Astrocyte of the hippocampus (primary cell): ENCODE measurements around the gene ARHGEF40.

ENCODE experiments used
- DNase-seq: peaks from one replicate; pipeline ENCODE4 v3.0.0; 2011; ENCODE audit warnings: low read depth, low spot score

ARHGEF40 gene

GRCh38 chr14:21059842-21060613 is 10.1 kb upstream of the ARHGEF40 start:
- DNase-seq = no peak

- DNase-seq = no peak
These were observed 9.3 kb upstream of the ARHGEF40 start for GRCh38 chr14:21060614-21061346.

- no peak for DNase-seq
These were observed 8.8 kb upstream of the ARHGEF40 start for GRCh38 chr14:21061347-21061668.

- DNase-seq = peak; percentile 92
These were observed 6.6 kb upstream of the ARHGEF40 start for GRCh38 chr14:21063479-21063878.

- DNase-seq = no peak
These were observed 3.1 kb upstream of the ARHGEF40 start for GRCh38 chr14:21066882-21067502.

- DNase-seq = peak; percentile 78
These were observed 1.4 kb upstream of the ARHGEF40 start for GRCh38 chr14:21068521-21069387.

GRCh38 chr14:21069388-21070082 is 569 bp upstream of the ARHGEF40 start:
- DNase-seq = peak; percentile 70

GRCh38 chr14:21070610-21071224 is 613 bp downstream of the ARHGEF40 start:
- DNase-seq = no peak

- DNase-seq = peak; percentile 96
These were observed 1.3 kb downstream of the ARHGEF40 start for GRCh38 chr14:21071225-21072030.

- peak; percentile 46 for DNase-seq
These were observed 1.9 kb downstream of the ARHGEF40 start for GRCh38 chr14:21072031-21072473.

GRCh38 chr14:21072781-21073339 is 2.8 kb downstream of the ARHGEF40 start:
- DNase-seq = no peak

GRCh38 chr14:21073921-21074320 is 3.8 kb downstream of the ARHGEF40 start:
- DNase-seq = no peak

GRCh38 chr14:21074398-21075272 is 4.5 kb downstream of the ARHGEF40 start:
- no peak for DNase-seq

GRCh38 chr14:21075719-21076437 is 5.8 kb downstream of the ARHGEF40 start:
- no peak for DNase-seq

GRCh38 chr14:21077672-21078071 is 7.6 kb downstream of the ARHGEF40 start:
- DNase-seq = no peak

- no peak for DNase-seq
These were observed 8.2 kb downstream of the ARHGEF40 start for GRCh38 chr14:21078287-21078686.

- DNase-seq = no peak
These were observed 8.6 kb downstream of the ARHGEF40 start for GRCh38 chr14:21078726-21079125.
